Measurements from ENCODE around the gene TIPRL.

Gene TIPRL

GRCh38 chr1:168195199-168196135 is 16.7 kb downstream of the TIPRL start:
- Histone ChIP-seq H3K36me3 (ENCODE audit: control insufficient read depth, low read length) (peaks cover 63% of the 10 kb centered on the region), H3K9me2 (replicated peaks; ENCODE audit: control insufficient read depth, low read length) (no peaks in the 10 kb centered on the region), H4K20me1 (ENCODE audit: control insufficient read depth, insufficient read depth, low read depth, low read length) (no peaks in the 10 kb centered on the region), H3K27me3 (ENCODE audit: control insufficient read depth, low read length) (no peaks in the 10 kb centered on the region), H3K4me3 (ENCODE audit: low read length) (no peak overlapping the region), H3K4me2 (ENCODE audit: low read length) (no peak overlapping the region), H3K27ac (ENCODE audit: low read depth, low read length) (no peak overlapping the region), H3K4me1 (ENCODE audit: control insufficient read depth, low read length) (no peaks in the 10 kb centered on the region), H3K79me2 (ENCODE audit: control insufficient read depth, low read length) (no peaks in the 10 kb centered on the region), H3F3A (ENCODE audit: control insufficient read depth, insufficient read depth) (no peaks in the 10 kb centered on the region), H3K9me3 (ENCODE audit: control insufficient read depth, insufficient read depth, low read length) (no peaks in the 10 kb centered on the region)
- TF ChIP-seq CTCF (IDR thresholded peaks at IDR 0.05; ENCODE audit: low read depth, low read length, poor library complexity, severe bottlenecking) (no peak), EZH2phosphoT487 (IDR thresholded peaks at IDR 0.05; ENCODE audit: borderline replicate concordance, low read length) (no peak)

- H3K4me3 ChIP-seq (ENCODE audit: low read length): no peak overlapping the region
- H3K27ac ChIP-seq (ENCODE audit: low read depth, low read length): no peak overlapping the region
- H3K9me3 ChIP-seq (ENCODE audit: control insufficient read depth, insufficient read depth, low read length): no peaks in the 10 kb centered on the region
- TF ChIP-seq CTCF (IDR thresholded peaks at IDR 0.05; ENCODE audit: low read depth, low read length, poor library complexity, severe bottlenecking): no peak
- TF ChIP-seq EZH2phosphoT487 (IDR thresholded peaks at IDR 0.05; ENCODE audit: borderline replicate concordance, low read length): no peak
- no peaks in the 10 kb centered on the region for H3K27me3 ChIP-seq (ENCODE audit: control insufficient read depth, low read length)
- H4K20me1 ChIP-seq (ENCODE audit: control insufficient read depth, insufficient read depth, low read depth, low read length): no peaks in the 10 kb centered on the region
- H3F3A ChIP-seq (ENCODE audit: control insufficient read depth, insufficient read depth): no peaks in the 10 kb centered on the region
- no peaks in the 10 kb centered on the region for H3K79me2 ChIP-seq (ENCODE audit: control insufficient read depth, low read length)
- H3K4me1 ChIP-seq (ENCODE audit: control insufficient read depth, low read length): no peaks in the 10 kb centered on the region
- peaks cover 68% of the 10 kb centered on the region for H3K36me3 ChIP-seq (ENCODE audit: control insufficient read depth, low read length)
- H3K4me2 ChIP-seq (ENCODE audit: low read length): no peak overlapping the region
- no peaks in the 10 kb centered on the region for H3K9me2 ChIP-seq (replicated peaks; ENCODE audit: control insufficient read depth, low read length)
Observed at GRCh38 chr1:168199056-168199455, 20.3 kb downstream of the TIPRL start.

GRCh38 chr1:168202941-168203654 is 24.3 kb downstream of the TIPRL start:
- Histone ChIP-seq H4K20me1 (ENCODE audit: control insufficient read depth, insufficient read depth, low read depth, low read length) (no peaks in the 10 kb centered on the region), H3K4me2 (ENCODE audit: low read length) (no peak overlapping the region), H3K4me1 (ENCODE audit: control insufficient read depth, low read length) (no peaks in the 10 kb centered on the region), H3K27me3 (ENCODE audit: control insufficient read depth, low read length) (no peaks in the 10 kb centered on the region), H3K79me2 (ENCODE audit: control insufficient read depth, low read length) (no peaks in the 10 kb centered on the region), H3K4me3 (ENCODE audit: low read length) (no peak overlapping the region), H3K9me2 (replicated peaks; ENCODE audit: control insufficient read depth, low read length) (no peaks in the 10 kb centered on the region), H3K27ac (ENCODE audit: low read depth, low read length) (no peak overlapping the region), H3K36me3 (ENCODE audit: control insufficient read depth, low read length) (peaks cover 41% of the 10 kb centered on the region), H3K9me3 (ENCODE audit: control insufficient read depth, insufficient read depth, low read length) (no peaks in the 10 kb centered on the region), H3F3A (ENCODE audit: control insufficient read depth, insufficient read depth) (no peaks in the 10 kb centered on the region)
- TF ChIP-seq CTCF (IDR thresholded peaks at IDR 0.05; ENCODE audit: low read depth, low read length, poor library complexity, severe bottlenecking) (no peak), EZH2phosphoT487 (IDR thresholded peaks at IDR 0.05; ENCODE audit: borderline replicate concordance, low read length) (no peak)
